Germinal center (tissue), 1 donor: ENCODE results near the gene ARAP1.

Source experiments
- DNase-seq: peaks from one replicate; pipeline ENCODE4 v3.0.0; 2012; ENCODE audit warnings: mixed read lengths, low spot score

Gene ARAP1

GRCh38 chr11:72682238-72682857, 69.9 kb downstream of the ARAP1 start:
- DNase-seq = no peak

DNA sequence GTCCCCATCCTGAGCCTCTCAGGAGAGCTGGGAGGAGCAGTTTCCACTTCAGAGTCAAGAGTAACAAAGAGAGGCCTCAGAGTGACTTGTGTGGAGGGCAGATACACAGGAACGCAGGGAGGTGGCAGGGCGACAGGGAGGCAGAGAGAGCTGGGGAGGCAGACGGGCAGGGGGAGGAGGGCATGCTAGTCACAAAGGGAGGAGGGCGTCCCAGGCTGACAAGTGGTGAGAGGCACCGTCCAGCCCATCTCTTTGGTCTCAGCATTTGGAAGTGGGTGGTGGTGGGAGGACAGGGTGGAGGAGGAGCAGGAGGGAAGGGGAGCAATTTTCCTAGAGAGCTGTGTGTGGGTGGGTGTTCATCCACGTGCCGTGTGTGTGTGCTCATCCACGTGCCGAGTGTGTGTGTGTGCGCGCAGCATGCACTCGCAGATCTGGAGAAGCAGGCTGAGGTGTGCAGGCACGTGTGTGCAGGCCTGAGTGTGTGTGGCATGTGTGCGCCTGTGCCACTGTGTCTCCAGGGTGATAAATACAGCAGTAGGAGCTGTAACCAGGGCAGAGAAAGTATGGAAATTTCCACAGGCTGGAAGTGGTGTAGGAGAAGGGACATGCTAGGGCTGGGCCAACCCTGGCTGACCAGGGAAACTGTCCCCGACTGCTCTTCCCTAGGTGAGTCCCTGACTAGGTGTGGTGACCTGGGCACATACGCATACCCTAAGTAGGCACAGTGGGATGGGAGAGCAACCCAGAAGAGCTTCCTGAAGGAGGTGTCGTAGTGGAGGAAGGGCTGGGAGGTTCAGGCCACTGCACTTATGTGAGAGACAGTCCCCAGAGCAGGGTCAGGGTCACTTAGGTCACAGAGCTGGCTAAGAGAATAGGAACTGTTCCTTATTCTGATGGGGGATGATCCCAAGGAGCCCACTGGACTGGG, 70.7 kb downstream of the ARAP1 start:
- no peak for DNase-seq

GRCh38 chr11:72680624-72681158, 71.5 kb downstream of the ARAP1 start:
- no peak for DNase-seq

- no peak for DNase-seq
Measured at GRCh38 chr11:72679869-72680268, 72.3 kb downstream of the ARAP1 start.

GRCh38 chr11:72678524-72678923, 73.7 kb downstream of the ARAP1 start:
- DNase-seq = no peak

GRCh38 chr11:72676861-72677341, 75.3 kb downstream of the ARAP1 start:
- DNase-seq = peak; percentile 79

GRCh38 chr11:72675221-72675620, 77.0 kb downstream of the ARAP1 start:
- DNase-seq = no peak

GRCh38 chr11:72673943-72674828, 78.0 kb downstream of the ARAP1 start, which contains the start of gene PDE2A:
PDE2A (minus strand) TSS chr11:72674422; CDS start chr11:72674207, 215 bp downstream.
- DNase-seq = no peak

GRCh38 chr11:72673284-72673942, 78.8 kb downstream of the ARAP1 start:
- no peak for DNase-seq

GRCh38 chr11:72672597-72673238, 79.5 kb downstream of the ARAP1 start:
- DNase-seq = no peak

DNA sequence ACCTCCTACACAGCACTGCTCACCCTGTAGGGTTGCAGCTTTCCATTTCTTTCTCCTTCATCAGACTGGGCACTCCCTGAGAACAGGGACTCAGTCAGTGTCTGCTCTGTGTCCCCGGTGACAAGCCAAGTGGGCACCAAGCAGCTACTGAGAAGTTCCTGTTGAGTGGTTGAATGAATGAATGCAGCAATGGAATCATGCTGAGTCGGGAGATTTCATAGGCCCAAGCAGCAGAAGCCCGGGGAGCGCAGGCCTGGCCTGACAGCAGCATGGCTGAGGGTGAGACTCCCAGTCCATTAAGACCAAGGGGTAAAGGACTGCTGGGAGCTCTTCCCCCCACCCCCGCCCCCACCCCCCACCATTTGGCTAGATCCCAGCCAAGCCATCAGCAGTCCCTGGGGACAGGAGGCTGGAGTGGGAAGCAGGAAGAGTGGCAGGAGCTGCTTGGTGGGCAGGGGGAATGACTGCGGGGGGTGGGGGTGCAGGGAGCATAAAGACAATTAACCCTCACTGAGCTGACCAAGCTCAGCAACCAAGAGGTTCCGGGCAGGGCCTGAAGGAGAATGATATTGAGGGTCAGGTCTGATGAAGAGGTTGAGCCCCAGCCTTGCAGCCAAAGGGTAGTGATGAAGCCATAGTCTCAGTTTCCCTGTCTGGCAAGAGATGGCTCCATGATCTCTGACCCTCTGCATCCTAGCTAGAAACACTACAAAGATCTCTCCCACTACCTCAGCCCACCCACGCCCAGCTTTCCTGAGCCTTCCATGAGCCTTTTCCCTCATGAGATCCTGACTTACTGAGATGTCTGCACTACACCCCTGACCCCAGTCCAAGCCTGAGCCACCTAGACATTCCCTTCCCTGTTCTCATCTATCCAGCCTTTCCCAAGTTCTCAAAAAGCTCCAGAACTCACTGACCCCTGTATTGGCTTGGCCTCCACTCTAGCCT, 80.8 kb downstream of the ARAP1 start:
- no peak for DNase-seq

DNA sequence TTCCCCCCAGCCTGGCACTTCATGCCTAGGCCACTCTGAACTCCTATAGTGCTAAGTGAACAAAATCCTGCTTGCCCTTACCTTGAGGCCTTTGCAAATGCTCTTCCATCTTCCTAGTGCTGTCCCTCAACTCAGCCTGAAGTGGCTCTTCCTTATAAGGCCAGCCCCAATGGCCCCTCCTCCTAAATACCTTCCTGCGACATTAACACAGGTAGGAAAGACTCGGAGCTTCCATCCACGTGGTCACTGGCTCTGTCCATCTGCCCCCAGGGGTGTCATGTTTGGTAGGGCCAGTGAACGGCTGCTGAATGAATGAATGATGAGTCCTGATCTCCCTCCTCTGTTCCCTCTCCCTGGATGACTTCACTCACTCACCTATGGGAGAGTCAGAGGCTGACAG, 82.2 kb downstream of the ARAP1 start:
- DNase-seq = no peak

DNA sequence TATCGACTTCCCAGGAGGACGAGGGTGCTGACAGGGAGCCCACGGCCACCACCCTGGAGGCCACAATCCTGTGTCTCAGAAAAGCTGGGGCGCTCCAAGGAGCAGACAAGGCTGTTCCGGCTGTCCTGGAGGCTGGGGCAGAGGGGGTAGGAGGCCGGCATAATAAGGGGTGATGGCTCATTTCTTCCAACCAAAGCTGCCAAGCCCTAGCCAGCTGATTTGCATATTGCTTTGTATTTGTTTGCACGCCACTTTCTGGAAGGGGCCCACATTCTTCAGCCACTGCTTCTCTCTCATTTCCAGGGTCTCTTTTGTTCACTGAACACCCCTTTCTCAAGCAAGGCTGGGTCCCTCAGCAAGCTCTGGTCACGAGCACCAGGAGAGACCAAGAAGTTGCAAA, 82.7 kb downstream of the ARAP1 start:
- no peak for DNase-seq

- DNase-seq = no peak
Measured at GRCh38 chr11:72668629-72669347, 83.4 kb downstream of the ARAP1 start.

GRCh38 chr11:72665911-72666472, 86.2 kb downstream of the ARAP1 start:
- DNase-seq = no peak

DNA sequence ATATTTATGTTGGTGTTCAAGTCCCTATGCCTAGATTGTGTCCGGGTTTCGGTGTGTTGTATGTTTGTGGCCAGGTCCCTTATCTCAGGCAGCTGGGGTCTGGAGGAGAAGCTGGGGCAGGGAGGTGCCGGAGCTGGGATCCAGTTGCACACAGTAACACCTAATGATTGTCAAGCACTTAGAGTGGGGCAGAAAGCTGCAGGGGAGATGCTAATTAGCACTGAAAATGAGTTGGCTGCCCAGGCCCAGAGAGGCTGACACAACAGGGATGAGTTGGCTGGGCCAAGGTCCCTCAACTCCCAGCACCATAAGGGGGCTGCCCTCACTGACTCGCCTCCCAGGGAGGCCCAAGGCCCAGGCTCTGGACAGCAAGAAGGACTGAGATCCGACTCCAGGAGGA, 90.2 kb downstream of the ARAP1 start:
- no peak for DNase-seq

GRCh38 chr11:72661486-72661885, 90.7 kb downstream of the ARAP1 start:
- DNase-seq = no peak

DNA sequence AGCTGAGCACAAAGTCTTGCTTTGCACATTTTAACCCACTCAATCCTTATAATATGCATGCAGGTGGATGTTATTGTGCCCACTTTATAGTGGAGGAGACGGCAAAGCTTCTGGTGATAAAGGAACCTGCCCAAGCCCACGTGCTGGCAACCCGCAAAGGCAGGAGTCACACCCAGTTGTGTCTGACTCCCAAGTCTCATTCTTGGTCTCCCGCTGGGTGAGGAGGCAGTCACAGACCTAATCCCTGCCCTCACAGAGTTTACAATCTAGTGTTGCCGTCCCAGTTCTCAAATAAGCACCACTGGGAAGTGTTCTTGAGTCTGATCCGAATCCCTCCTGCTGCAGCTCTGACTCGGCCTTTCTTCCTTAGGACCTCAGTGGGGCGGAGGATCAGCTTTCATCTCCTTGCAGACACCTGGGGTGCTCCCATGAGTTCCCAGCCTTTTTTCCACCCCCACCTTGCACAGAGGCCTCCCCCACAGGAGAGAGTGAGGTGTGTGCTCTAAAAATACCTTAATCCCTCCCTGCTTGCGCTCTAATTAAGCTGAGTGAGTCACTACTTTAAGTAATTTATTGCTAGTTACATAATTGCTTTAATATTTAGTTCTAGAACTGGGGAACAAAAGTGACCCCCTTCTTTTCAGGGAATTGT, 93.1 kb downstream of the ARAP1 start:
- DNase-seq = no peak
